ENCODE data around the gene PPM1H.

PPM1H gene

GRCh38 chr12:62603061-62603810 lies 331.7 kb downstream of the PPM1H start (continued):
- TF ChIP-seq BCL11B (tag by site-specific recombination; IDR thresholded peaks at IDR 0.05; ENCODE audit: low read depth) = no peak
- TF ChIP-seq ZBTB26 (tag by site-specific recombination; optimal IDR thresholded peaks at IDR 0.05) = peak; percentile 98
- no peak for TF ChIP-seq ZNF37A (tag by site-specific recombination; IDR thresholded peaks at IDR 0.05)
- no peak for TF ChIP-seq SCRT2 (tag by site-specific recombination; IDR thresholded peaks at IDR 0.05)
- peak; percentile 67 for TF ChIP-seq ZIC2 (tag by site-specific recombination; IDR thresholded peaks at IDR 0.05)
- peak; percentile 48; the same call in 1 of the 2 replicates for TF ChIP-seq ZNF335 (tag by site-specific recombination; conservative IDR thresholded peaks at IDR 0.05)

GRCh38 chr12:62602255-62603060 lies 332.5 kb downstream of the PPM1H start:
- Histone ChIP-seq H3K9me3 (ENCODE audit: control insufficient read depth, insufficient read depth, low read depth, low read length) (no peaks in the 10 kb centered on the region), H3K4me1 (ENCODE audit: control insufficient read depth, insufficient read depth, low read length) (peaks cover 3% of the 10 kb centered on the region; the same call in 1 of the 2 replicates), H3K27ac (ENCODE audit: extremely low read depth, low read depth, low read length) (peak overlapping the region; percentile 92), H3K4me3 (ENCODE audit: low read depth, low read length) (peak overlapping the region; percentile 84), H3K36me3 (ENCODE audit: control insufficient read depth in 2 of 2, insufficient read depth in 1 of 2, low read length in 2 of 2) (no peaks in the 10 kb centered on the region)
- ChIA-PET POLR2A (interaction anchor here (0.7 to 1.7 kb wide), 8 partner anchors 13 to 201 kb away, joined by 3 to 7 read pairs (median 4); partner anchors contain the start of gene MON2), CTCF (interaction anchor here (0.6 to 2.0 kb wide), 6 partner anchors 167 to 198 kb away, joined by 3 to 9 read pairs (median 3); no protein-coding TSS in a partner anchor)
- no peak for TF ChIP-seq ZNF211 (tag by site-specific recombination; IDR thresholded peaks at IDR 0.05; ENCODE audit: low read depth)
- TF ChIP-seq ZFP3 (tag by site-specific recombination; IDR thresholded peaks at IDR 0.05; ENCODE audit: low read depth) = 0 out of 2 replicates have a peak, but pooled peaks have one; percentile 7
- TF ChIP-seq ZNF266 (tag by site-specific recombination; IDR thresholded peaks at IDR 0.05; ENCODE audit: low read depth) = no peak
- no peak for TF ChIP-seq ZNF19 (tag by site-specific recombination; IDR thresholded peaks at IDR 0.05; ENCODE audit: low read depth)
- no peak for TF ChIP-seq ZNF239 (tag by site-specific recombination; IDR thresholded peaks at IDR 0.05)
- no peak for TF ChIP-seq ZNF596 (tag by site-specific recombination; IDR thresholded peaks at IDR 0.05)
- no peak for TF ChIP-seq ZNF585B (tag by site-specific recombination; IDR thresholded peaks at IDR 0.05)
- peak; percentile 54; the same call in 1 of the 2 replicates for TF ChIP-seq ZNF518A (tag by site-specific recombination; conservative IDR thresholded peaks at IDR 0.05; ENCODE audit: low read depth)
- peak; percentile 69 for TF ChIP-seq ZNF341 (tag by site-specific recombination; IDR thresholded peaks at IDR 0.05; ENCODE audit: low read depth)
- TF ChIP-seq ZBTB20 (tag by site-specific recombination; IDR thresholded peaks at IDR 0.05) = peak; percentile 96
- TF ChIP-seq ZNF629 (tag by site-specific recombination; IDR thresholded peaks at IDR 0.05) = peak; percentile 97
- no peak for TF ChIP-seq ZNF26 (tag by site-specific recombination; IDR thresholded peaks at IDR 0.05)
- TF ChIP-seq ZNF223 (tag by site-specific recombination; IDR thresholded peaks at IDR 0.05) = peak; percentile 100
- peak; percentile 61 for TF ChIP-seq GLIS1 (tag by site-specific recombination; IDR thresholded peaks at IDR 0.05)
- peak; percentile 92 for TF ChIP-seq PRDM10 (tag by site-specific recombination; IDR thresholded peaks at IDR 0.05)
